H9 (cell line): ENCODE results near the gene SLC24A4. TPM values are rescaled to one million over a fixed set of nuclear protein-coding genes. Genes with fewer than 3 reads are reported as not detected.

Experiments used
- DNase-seq: peaks from one replicate; pipeline ENCODE4 v3.0.0-alpha.2; 2017
- H2AFZ ChIP-seq: one replicate; pipeline ENCODE4 v1.6.1; 2013; ENCODE audit warnings: mild to moderate bottlenecking, low read length, control low read depth, moderate library complexity
- H2AK5ac ChIP-seq: 2 replicates; pipeline ENCODE4 v1.6.1; 2013; ENCODE audit warnings: low read length, control low read depth, mixed read lengths; ENCODE audit not compliant: insufficient read length
- H2BK120ac ChIP-seq: one replicate; pipeline ENCODE4 v1.6.1; 2013; ENCODE audit warnings: low read depth, mild to moderate bottlenecking, low read length, control low read depth, inconsistent platforms; ENCODE audit not compliant: poor library complexity, severe bottlenecking
- H2BK12ac ChIP-seq: 2 replicates; pipeline ENCODE4 v1.6.1; 2013; ENCODE audit warnings: low read length, control low read depth, mixed read lengths, low read depth; ENCODE audit not compliant: insufficient read length
- H2BK15ac ChIP-seq: 2 replicates; pipeline ENCODE4 v1.6.1; 2013; ENCODE audit warnings: low read depth, low read length, control low read depth
- H2BK20ac ChIP-seq: one replicate; pipeline ENCODE4 v1.6.1; 2013; ENCODE audit warnings: low read depth, mild to moderate bottlenecking, low read length, control low read depth, inconsistent platforms; ENCODE audit not compliant: poor library complexity, severe bottlenecking
- H2BK5ac ChIP-seq: 2 replicates; pipeline ENCODE4 v1.6.1; 2013; ENCODE audit warnings: low read length, control low read depth, mixed read lengths; ENCODE audit not compliant: insufficient read length
- H3K14ac ChIP-seq: 2 replicates; pipeline ENCODE4 v1.6.1; 2013; ENCODE audit warnings: low read length, control low read depth; ENCODE audit not compliant: insufficient read depth
- H3K18ac ChIP-seq: 2 replicates; pipeline ENCODE4 v1.6.1; 2013; ENCODE audit warnings: low read depth, mild to moderate bottlenecking, mixed read lengths, low read length, control low read depth; ENCODE audit not compliant: insufficient read length
- H3K23ac ChIP-seq: 2 replicates; pipeline ENCODE4 v1.6.1; 2013; ENCODE audit warnings: low read length, control low read depth, mixed read lengths, low read depth; ENCODE audit not compliant: insufficient read length
- H3K23me2 ChIP-seq: 2 replicates; pipeline ENCODE4 v1.6.1; 2013; ENCODE audit warnings: low read depth, mild to moderate bottlenecking, mixed read lengths, low read length, control low read depth; ENCODE audit not compliant: insufficient read length, poor library complexity, severe bottlenecking
- H3K27ac ChIP-seq: 2 replicates; pipeline ENCODE4 v1.5.1; 2013; ENCODE audit warnings: low read length, control low read depth, mixed read lengths, low read depth; ENCODE audit not compliant: insufficient read length
- H3K27me3 ChIP-seq: 2 replicates; pipeline ENCODE4 v1.6.1; 2013; ENCODE audit warnings: low read length, control low read depth, inconsistent platforms; ENCODE audit not compliant: insufficient read depth
- H3K4ac ChIP-seq: 2 replicates; pipeline ENCODE4 v1.6.1; 2013; ENCODE audit warnings: low read depth, mild to moderate bottlenecking, control low read depth, inconsistent platforms, low read length, moderate library complexity
- H3K4me1 ChIP-seq: 2 replicates; pipeline ENCODE4 v1.6.1; 2013; ENCODE audit warnings: low read length, control low read depth, inconsistent platforms; ENCODE audit not compliant: insufficient read depth
- H3K4me2 ChIP-seq: 2 replicates; pipeline ENCODE4 v1.6.1; 2013; ENCODE audit warnings: low read length, control low read depth, mixed read lengths; ENCODE audit not compliant: insufficient read length, insufficient read depth
- H3K56ac ChIP-seq: 2 replicates; pipeline ENCODE4 v1.6.1; 2013; ENCODE audit warnings: low read depth, mild to moderate bottlenecking, mixed read lengths, low read length, control low read depth; ENCODE audit not compliant: insufficient read length
- H3K79me1 ChIP-seq: 2 replicates; pipeline ENCODE4 v1.6.1; 2013; ENCODE audit warnings: low read depth, mild to moderate bottlenecking, moderate library complexity, low read length, control low read depth, inconsistent platforms; ENCODE audit not compliant: insufficient read depth, poor library complexity, severe bottlenecking
- H3K79me2 ChIP-seq: 2 replicates; pipeline ENCODE4 v1.6.1; 2013; ENCODE audit warnings: low read length, control low read depth, inconsistent platforms; ENCODE audit not compliant: insufficient read depth
- H3K9ac ChIP-seq: 2 replicates; pipeline ENCODE4 v1.6.1; 2013; ENCODE audit warnings: low read length, control low read depth, mixed read lengths; ENCODE audit not compliant: insufficient read length; ENCODE audit errors: extremely low read depth
- H3K9me3 ChIP-seq: one replicate; pipeline ENCODE4 v1.6.1; 2013; ENCODE audit warnings: low read depth, low read length, inconsistent platforms; ENCODE audit not compliant: control insufficient read depth
- H3T11ph ChIP-seq: one replicate; pipeline ENCODE4 v1.6.1; 2013; ENCODE audit warnings: mild to moderate bottlenecking, low read length, control low read depth, inconsistent platforms
- H4K20me1 ChIP-seq: one replicate; pipeline ENCODE4 v1.6.1; 2013; ENCODE audit not compliant: control insufficient read depth, insufficient read length, insufficient read depth
- H4K5ac ChIP-seq: 2 replicates; pipeline ENCODE4 v1.6.1; 2013; ENCODE audit warnings: low read depth, mild to moderate bottlenecking, mixed read lengths, low read length, control low read depth; ENCODE audit not compliant: insufficient read length
- H4K8ac ChIP-seq: replicated peaks from 2 replicates; pipeline ENCODE4 v1.6.1; 2013; ENCODE audit warnings: low read length, control low read depth, mixed read lengths, low read depth; ENCODE audit not compliant: insufficient read length
- H4K91ac ChIP-seq: 2 replicates; pipeline ENCODE4 v1.6.1; 2013; ENCODE audit warnings: low read depth, mild to moderate bottlenecking, moderate library complexity, mixed read lengths, low read length, control low read depth; ENCODE audit not compliant: insufficient read length
- H3K27ac Mint-ChIP-seq, 3 experiments: 2 replicates in 2 of 3; 3 replicates in 1 of 3; pipeline ENCODE4 v1.8.0; 2020 to 2021; ENCODE audit warnings: mixed read lengths in 3 of 3, mild to moderate bottlenecking in 1 of 3, moderate library complexity in 1 of 3
- H3K27me3 Mint-ChIP-seq: 2 replicates; pipeline ENCODE4 v1.8.0; 2021; ENCODE audit warnings: low read depth, mild to moderate bottlenecking, moderate library complexity, mixed read lengths
- H3K36me3 Mint-ChIP-seq, 3 experiments: 2 replicates in 2 of 3; 3 replicates in 1 of 3; pipeline ENCODE4 v1.8.0; 2020 to 2021; ENCODE audit warnings: low read depth in 3 of 3, mixed read lengths in 3 of 3; ENCODE audit not compliant: insufficient read depth in 1 of 3
- H3K4me1 Mint-ChIP-seq, 2 experiments: 2 replicates each; pipeline ENCODE4 v1.8.0; 2020; ENCODE audit warnings: mixed read lengths in 2 of 2
- H3K4me3 Mint-ChIP-seq, 2 experiments: 2 replicates in 1 of 2; 3 replicates in 1 of 2; pipeline ENCODE4 v1.8.0; 2020 to 2021; ENCODE audit warnings: mild to moderate bottlenecking in 2 of 2, mixed read lengths in 2 of 2, moderate library complexity in 1 of 2
- H3K9me3 Mint-ChIP-seq, 2 experiments: 2 replicates in 1 of 2; 3 replicates in 1 of 2; pipeline ENCODE4 v1.8.0; 2020; ENCODE audit warnings: mild to moderate bottlenecking in 2 of 2, mixed read lengths in 2 of 2, moderate library complexity in 1 of 2
- WGBS: extraction: QIAGEN DNeasy Blood & Tissue Kit; methylation state at CpG from one replicate; pipeline ENCODE4 v1.1.7; 2013; ENCODE audit warnings: missing lambda C conversion rate, low lambda C conversion rate, mixed read lengths; ENCODE audit not compliant: insufficient read length; ENCODE audit errors: extremely low coverage; 5-methylcytosine and 5-hydroxymethylcytosine counted together
- total RNA-seq: library from RNA; stranded (reverse); gene quantifications from 2 replicates; pipeline ENCODE4 v1.2.1, GENCODE V29; 2021
- TF ChIP-seq, protein P1 (sequence below): fragments of 200-600 bp; sonication (generic); conservative IDR thresholded peaks from 3 replicates; pipeline ENCODE4 v1.8.0; 2021; ENCODE audit warnings: antibody characterized with exemption, mild to moderate bottlenecking

SLC24A4 gene
- total RNA-seq, 1 experiment from 2014 or later: 0.24 TPM

GRCh38 chr14:92437729-92438285, 114.8 kb downstream of the SLC24A4 start:
- H3K36me3 Mint-ChIP-seq: 0 out of 7 replicates have a peak, but pooled peaks cover 0 to 2% (median 0%) of the 10 kb centered on the region in 3 experiments
- Histone ChIP-seq H3T11ph (no peak overlapping the region), H2BK15ac (no peak overlapping the region), H3K23ac (no peak overlapping the region), H3K79me1 (no peaks in the 10 kb centered on the region), H3K18ac (no peak overlapping the region), H3K56ac (no peak overlapping the region), H2AFZ (no peak overlapping the region), H3K9me3 (no peaks in the 10 kb centered on the region), H2AK5ac (no peak overlapping the region), H3K9ac (no peak overlapping the region), H4K5ac (no peak overlapping the region), H3K79me2 (no peaks in the 10 kb centered on the region), H4K20me1 (no peaks in the 10 kb centered on the region), H2BK12ac (no peak overlapping the region), H4K91ac (no peak overlapping the region), H3K27me3 (no peaks in the 10 kb centered on the region), H3K14ac (no peak overlapping the region), H3K4me2 (no peak overlapping the region), H3K27ac (no peak overlapping the region), H2BK20ac (no peak overlapping the region), H2BK120ac (no peak overlapping the region), H2BK5ac (no peak overlapping the region), H4K8ac (no peak overlapping the region), H3K4ac (no peak overlapping the region), H3K23me2 (no peaks in the 10 kb centered on the region), H3K4me1 (no peaks in the 10 kb centered on the region)
- H3K4me1 Mint-ChIP-seq: no peaks in the 10 kb centered on the region
- peaks cover 2 to 3% of the 10 kb centered on the region in 2 experiments; a peak in 3 of 5 replicates for H3K9me3 Mint-ChIP-seq
- no peak overlapping the region for H3K4me3 Mint-ChIP-seq
- no CpG with 5 or more reads among the region's 12 CpGs for WGBS
- peaks cover 5% of the 10 kb centered on the region for H3K27me3 Mint-ChIP-seq
- no peak overlapping the region for H3K27ac Mint-ChIP-seq
- no peak for DNase-seq
- TF ChIP-seq, protein P1, sequence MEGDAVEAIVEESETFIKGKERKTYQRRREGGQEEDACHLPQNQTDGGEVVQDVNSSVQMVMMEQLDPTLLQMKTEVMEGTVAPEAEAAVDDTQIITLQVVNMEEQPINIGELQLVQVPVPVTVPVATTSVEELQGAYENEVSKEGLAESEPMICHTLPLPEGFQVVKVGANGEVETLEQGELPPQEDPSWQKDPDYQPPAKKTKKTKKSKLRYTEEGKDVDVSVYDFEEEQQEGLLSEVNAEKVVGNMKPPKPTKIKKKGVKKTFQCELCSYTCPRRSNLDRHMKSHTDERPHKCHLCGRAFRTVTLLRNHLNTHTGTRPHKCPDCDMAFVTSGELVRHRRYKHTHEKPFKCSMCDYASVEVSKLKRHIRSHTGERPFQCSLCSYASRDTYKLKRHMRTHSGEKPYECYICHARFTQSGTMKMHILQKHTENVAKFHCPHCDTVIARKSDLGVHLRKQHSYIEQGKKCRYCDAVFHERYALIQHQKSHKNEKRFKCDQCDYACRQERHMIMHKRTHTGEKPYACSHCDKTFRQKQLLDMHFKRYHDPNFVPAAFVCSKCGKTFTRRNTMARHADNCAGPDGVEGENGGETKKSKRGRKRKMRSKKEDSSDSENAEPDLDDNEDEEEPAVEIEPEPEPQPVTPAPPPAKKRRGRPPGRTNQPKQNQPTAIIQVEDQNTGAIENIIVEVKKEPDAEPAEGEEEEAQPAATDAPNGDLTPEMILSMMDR: no peak
